HG03135 (cell line): ENCODE measurements around the gene ANKRD13B.

Source experiments
- ATAC-seq: cut with Tn5 transposase; IDR thresholded peaks from one replicate; pipeline ENCODE4 v1.9.1; 2021; ENCODE audit warnings: mild to moderate bottlenecking, moderate library complexity; ENCODE audit not compliant: unreplicated experiment

ANKRD13B gene

DNA sequence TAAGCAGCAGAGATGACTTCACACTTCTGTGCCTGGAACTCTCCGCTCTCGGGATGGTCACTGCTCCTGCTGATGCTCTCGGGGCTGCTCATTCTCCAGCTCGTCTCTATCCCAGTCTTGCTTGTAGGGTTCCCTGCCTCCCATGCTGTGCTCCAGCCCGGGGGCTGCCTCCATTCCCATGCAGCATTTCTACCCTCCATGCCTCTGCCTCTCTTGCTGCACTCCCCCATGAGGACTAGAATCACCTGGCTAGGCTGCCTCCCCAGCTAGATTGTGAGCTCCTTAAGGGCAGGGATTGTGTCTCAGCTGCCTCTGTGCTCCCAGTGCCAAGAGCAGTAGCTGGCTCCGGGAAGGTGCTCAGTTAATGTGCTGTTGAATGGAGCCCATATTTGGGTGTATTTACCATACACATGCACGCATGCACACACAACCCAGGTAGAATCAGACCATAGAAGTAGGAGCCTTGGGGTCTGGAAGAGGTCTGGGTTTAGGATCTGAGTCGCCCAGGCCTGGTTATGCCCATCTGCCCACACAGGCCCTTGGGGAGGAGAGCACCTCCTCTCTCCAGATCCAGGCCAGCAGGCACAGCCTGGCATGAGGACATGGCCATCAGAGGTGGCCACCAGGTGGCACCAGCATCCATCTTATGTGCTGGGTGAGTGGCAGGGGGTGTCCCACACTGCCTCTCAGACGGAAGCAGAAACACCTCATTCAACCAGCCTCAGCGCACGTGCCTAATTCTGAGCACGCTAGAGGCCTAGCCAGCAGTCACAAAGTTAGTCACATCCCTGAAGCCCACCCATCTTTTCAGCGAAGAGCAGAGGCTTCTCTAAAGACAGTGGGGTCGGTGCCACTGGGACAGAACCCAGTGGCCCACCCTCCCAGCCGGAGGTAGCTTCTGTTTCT lies 12.8 kb upstream of the ANKRD13B start:
- peak; percentile 78 for ATAC-seq

DNA sequence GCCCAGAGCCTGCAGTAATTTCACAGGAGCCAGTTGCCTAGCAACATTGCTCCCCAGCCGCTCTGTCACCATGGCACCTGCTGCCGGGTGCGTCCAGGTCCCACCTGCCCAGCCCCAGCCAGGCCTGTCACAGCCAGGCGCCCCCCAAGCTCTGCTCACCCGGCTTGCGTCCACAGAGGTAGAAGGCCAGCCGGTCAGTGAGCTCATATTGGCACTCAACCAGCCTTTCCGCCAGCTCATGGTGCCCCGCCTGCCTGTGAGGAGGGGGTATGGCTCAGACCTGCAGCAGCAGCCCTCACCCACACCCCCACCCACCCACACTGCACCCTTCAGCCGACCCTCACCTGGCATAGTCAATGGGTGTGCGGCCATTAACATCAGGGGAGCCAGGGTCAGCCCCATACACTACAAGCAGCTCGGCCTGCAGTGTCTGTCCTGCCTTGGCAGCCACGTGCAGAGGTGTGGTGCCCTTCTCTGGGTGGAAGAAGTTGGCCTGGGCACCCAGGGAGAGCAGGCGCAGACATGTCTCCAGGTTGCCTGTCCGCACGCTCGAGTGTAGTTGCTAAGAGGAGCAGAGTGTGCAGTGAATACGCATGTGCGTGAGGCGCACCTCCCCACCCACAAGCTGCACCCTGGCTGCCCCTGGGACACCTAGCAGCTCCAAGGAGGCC lies 11.2 kb upstream of the ANKRD13B start:
- ATAC-seq = no peak

DNA sequence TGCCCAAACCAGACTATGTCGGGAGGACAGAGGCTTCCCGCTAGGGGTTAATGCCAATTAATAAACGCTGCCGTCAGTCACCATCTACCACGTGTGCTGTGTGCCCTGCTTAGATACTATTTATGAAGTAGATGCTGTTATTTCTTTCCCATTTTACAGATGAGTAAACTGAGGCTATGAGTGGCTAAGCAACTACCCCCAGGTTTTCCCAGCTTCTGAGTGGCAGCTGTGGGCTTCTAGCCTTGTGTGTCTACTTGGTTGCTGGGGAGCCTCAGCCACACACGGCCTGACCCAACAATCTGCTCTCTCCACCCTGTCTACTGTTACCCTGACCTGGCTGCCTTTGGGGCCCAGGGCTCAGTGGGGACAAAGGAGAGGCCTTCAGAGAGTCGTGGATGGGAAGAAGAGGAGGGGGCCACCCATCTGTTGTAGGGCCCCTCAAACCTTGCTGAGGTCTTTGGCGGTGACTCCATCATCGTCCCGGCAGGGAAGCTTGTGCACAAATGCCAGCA lies 10.6 kb upstream of the ANKRD13B start:
- ATAC-seq = no peak

DNA sequence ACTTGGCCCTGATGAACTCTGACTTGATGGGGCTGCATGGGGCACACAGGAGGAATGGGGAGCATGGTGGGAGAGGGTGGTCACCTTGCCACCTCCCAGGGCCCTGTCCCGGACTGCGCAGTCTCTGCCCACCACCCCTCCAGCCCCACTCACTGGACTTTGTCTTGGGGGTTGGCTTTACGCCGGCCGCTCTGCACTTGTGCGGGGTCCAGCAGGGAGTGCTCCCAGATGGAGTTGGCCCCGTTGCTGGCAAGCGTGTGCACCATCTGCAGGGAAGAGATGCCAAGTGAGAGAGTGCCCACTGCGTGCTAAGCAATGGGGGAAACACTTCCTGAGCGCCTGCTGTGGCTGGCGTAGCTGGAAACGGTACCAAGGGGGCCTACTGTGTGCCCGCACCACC lies 10.2 kb upstream of the ANKRD13B start:
- no peak for ATAC-seq

DNA sequence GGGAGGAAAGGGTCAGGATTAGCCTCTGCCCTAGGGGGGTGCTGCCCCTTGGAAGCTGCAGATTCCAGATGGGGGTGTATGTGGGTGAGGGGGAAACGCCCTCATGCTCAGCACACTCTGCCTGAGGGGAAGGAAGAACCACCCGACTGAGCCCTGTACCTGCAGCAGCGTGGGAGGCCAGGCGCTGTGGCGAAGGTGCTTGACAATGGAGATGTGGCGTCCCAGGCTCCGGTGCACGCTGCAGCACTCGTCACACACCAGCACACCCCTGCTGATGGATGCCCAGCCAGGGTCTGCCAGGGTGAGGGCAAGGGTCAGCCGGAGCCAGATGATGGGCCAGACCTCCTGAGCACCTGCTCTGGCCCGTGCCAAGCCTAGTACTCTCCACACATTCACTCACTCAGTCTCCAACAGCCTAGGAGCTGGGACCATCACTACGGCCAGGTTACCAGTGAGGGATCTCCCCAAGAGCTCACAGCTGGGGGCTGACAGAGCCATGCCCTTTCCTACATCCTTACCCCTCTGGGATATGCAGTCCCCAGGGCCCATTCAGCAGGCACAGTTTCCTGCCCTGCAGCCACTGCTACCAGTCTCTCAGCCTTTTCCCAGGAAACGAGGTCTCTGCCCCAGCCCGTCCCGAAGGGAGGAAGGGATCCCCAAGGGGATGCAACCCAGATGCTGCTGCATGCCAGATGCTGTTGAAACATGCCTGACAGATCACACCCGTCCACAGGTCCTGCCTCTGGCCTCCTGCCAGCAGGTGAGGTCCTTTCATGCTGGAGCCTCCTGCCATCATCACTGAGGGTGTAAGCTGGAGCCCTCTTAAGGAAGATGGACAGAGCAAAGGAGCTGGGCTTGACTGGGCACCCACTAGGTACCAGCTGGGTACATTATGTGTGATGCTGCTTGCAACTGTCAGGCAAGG lies 9.3 kb upstream of the ANKRD13B start:
- ATAC-seq = no peak

DNA sequence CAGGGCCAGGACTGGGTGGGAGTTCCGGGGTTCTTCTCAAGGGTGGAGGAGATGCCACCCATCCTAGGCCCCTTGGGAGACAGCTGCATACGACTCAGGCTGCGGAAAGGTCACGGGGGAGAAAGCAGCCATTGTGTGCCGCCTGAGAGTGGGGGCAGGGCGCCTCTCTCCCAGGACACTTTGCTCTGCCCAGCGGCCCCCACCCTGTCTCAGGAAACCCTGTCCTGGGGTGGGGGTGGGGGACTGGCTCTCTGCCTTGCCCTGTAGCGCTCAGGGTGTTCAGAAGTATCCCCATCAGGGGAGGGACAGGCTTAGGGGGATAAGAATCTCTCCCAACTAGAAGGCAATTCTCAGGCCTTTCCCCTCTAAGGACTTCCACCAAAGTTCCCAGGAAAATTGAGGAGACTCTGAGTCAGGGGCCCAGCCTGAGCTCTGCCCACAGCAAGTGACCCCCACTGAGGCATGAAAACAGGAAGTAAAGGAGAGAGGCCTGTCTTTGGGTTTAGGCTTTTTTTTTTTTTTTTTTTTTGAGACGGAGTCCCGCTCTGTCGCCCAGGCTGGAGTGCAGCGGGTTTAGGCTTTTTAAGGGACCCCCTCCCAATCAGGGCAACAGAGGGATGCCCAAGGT lies 8.4 kb upstream of the ANKRD13B start:
- ATAC-seq = no peak

DNA sequence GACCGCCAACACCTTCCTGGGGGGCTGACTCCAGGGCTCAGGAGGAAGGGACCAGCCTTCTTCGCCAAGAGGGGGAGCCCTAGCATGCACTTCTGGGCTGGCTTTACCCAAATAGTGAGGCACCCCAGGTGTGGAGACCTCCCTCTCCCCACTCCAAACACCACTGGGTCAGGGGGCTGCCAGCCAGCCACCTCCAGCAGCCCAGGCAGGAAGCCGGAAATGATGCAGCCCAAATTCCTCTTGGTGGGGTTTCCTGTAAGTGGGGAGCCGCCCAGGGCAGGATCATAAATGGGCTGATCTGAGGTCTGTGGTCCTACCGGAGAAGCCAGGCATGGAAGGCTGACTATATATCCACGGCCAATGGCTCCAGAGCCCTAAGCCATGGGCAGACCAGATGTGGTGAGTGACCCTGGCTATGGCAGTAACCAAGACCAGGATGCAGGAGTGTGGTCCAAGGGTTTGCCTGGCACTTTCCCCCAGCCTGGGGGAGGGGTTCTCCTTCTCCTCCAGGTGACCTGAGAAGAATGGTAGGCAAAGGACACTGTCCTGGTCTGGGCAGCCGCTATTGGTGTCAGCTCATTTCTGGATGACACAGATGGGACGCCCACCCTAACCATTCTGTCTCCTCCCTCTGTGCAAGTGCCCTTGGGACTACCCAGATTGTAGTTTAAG lies 7.7 kb upstream of the ANKRD13B start:
- no peak for ATAC-seq

DNA sequence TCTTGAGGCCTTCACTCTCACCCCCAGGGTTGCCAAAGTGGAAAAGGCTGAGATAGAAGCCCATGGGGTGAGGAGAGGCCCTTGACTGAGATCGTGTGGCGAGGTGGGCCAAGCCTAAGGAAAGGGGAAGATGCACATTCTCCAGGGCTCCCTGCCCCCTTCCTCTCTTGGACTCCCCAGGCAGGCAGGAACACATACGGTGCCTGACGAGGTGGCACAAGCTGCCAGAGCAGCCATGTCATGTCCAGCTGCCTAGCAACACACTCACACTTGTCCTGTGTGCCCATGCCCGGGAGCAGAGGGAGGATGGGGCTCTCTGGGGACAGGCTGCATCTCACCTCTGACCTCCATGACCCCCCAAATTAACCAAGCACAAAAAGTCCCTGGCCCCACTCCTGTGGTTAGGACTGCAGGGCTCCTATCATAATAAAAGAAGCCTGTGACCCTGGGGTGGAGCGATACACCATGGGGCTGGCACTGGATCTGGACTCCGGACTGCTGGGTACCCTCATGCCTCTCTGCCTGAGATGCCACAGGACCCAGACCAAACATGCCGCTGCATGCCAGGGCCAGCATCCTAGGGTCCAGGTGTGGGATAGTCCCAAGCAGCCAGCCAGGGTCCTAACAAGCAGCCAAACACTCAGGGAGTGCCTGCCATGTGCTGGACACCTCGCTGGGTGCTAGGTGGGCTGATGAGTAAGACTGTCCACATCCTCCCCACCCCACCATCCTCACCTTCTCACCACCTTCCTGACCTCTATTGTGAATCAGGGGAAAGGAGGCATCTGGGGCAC lies 6.1 kb upstream of the ANKRD13B start:
- ATAC-seq = no peak

DNA sequence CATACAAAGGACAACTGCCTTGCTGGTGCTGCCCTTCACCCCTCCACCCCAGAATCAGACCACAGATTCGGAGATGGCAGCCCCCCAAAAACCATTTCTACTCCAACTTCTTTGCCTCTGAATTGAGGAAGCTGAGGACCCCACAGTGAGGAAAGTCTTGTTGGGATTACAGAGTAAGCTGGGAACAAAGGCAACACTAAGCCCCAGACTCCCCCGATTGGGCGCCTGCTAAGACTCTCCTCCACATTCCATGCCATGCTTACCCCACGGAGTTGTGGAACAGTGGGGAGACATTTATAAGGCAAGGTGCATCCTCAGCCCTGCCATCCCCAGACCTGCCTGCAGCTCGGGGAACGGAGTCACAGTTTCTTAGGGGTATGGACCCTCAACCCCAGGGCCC lies 5.3 kb upstream of the ANKRD13B start:
- ATAC-seq = no peak

DNA sequence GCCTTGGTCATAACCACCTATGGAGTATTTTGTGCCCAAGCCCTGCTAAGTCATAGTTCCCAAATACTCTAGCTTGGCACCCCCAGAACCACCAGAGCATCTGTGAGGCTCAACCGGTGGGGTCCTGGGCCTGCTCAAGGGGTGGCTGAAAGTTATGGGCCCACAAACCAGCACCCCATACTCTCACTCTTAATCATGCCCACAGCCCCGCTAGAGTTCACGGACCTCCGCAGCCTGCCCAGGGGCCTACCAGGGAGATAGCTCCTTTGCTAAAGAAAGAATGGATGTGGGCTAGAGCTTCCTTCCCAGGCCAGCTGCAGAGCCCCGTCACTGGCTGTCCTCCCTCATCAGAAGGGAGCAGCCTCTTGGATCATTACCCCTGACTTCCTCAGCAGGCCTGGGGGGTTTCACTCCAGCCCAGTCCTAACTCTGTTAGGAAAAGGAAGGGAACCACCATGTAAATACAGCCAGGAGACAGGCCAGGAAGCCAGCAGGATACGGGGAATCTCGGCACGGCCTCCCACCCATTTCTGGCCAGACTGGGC lies 4.8 kb upstream of the ANKRD13B start:
- ATAC-seq = no peak

DNA sequence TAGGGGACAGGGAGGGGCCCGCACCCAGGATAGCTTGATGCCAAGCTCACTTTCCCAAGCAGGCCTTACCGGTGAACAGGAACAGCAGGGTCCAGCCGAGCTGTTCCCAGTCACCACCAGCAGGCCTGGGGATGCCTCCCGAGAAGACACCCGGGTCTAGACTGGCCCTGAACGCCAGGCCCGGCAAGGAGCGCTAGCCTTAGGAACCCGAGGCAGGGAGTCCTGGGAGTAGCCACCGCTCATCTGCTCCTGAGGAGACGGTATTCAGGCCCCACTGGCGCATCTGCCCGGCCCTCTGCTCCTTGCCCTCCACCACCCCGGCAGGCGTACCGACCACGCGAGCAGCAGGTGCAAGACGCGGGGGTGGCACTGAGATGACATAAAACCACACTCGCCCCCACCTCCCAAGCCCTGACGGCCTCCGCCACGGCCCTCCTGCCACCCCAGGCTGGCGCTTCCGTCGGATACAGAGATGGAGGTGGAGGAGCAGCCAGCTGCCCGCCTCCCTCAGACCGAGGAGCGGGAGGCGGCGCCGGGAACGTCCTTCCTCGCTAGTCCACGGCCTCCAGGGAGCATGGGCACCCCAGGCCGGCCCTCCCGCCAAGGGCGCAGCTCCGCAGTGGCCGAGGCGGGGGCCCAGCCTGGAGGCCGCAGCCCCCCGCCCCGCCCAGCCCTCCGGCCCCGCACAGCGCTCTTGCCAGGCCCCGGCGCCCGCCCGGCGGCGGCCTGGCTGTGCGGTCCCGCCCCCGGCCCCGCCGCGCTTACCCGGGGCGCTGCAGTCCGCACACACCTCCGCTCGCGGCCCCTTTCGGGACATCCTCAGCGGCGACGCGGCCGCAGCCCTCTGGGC lies 4.1 kb upstream of the ANKRD13B start:
- ATAC-seq = peak; percentile 15

DNA sequence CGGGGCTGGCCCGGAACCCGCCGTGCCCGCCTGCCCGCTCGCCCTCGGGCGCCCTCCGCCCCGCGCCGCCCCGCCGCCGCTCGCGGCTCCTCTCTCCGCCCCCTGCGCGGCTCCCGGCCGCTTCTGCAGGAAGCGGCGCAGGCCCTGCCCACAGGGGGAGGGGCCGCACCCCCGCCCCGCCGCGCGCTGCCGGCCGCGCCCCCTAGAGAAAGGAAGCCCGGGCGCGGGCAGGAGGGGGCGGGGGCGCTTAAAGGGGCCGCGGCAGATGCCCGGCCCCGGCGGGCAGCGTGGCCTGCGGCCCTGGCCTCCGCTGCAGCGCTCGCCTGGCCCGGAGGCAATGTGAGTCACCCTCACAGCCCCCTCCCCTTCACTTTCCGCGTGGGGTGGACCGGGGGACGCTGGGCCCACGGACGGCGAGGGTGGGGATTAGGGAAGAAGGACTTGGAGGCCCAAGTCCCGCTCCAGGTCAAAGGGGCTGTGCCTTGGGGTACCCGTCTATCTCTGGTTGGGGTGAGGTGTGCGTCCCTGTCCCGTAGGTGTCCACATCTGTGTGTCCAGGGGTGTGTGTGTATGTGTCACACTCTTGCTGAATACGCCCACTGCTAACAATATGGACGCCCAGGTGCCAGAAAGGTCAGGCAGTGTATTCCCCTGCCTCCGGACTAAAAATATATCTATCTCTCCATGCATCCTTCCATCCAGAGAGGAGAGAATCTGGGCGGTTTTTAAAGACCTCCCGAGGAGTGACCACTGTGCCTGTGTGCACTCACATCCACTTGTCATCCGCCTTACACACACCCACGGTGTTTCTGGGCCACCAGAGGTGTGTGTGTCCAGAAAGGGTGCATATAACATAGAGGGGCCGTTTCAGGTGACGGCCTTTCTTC lies 3.2 kb upstream of the ANKRD13B start, which contains the start of gene GIT1:
Gene GIT1 (minus strand): TSS at position 125 of the 887 bp plus-strand sequence. CDS start 270 bp downstream, outside the sequence.
- ATAC-seq = peak; percentile 55

DNA sequence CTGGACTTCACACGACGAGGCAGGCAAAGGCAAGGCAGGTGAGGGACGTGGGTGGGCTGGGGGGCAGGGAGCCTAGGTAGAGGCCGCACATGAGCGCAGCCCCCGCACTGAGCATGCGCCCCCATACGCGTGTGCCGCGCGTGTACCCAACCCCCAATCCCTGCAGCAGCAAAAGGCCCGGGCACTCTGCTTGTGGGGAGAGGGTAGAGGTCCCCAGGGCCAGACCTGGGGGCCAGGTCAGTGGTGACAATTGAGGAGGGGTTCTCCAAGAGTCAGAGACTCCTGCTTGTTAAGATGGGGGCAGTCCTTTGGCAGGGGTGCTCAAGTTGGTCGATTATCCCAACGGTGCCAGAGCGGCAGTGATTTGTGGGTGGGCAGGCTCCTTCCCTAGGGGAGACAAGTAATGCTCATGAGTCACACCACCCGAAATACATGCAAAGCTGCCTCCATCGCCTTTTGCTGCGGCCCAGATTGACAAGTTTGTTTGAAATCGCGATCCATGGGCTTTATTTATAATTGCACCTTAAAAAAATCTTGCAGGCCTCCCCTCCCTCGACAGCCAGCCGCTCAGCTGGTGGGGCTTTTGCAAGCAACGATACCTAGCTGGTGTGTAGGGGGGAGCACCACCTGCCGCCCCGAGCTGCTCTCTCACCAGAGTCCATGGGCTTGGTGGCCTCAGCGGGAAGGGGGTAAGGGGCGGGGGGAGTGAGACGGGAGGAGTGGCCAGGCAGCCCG lies 2.4 kb upstream of the ANKRD13B start:
- ATAC-seq = no peak

DNA sequence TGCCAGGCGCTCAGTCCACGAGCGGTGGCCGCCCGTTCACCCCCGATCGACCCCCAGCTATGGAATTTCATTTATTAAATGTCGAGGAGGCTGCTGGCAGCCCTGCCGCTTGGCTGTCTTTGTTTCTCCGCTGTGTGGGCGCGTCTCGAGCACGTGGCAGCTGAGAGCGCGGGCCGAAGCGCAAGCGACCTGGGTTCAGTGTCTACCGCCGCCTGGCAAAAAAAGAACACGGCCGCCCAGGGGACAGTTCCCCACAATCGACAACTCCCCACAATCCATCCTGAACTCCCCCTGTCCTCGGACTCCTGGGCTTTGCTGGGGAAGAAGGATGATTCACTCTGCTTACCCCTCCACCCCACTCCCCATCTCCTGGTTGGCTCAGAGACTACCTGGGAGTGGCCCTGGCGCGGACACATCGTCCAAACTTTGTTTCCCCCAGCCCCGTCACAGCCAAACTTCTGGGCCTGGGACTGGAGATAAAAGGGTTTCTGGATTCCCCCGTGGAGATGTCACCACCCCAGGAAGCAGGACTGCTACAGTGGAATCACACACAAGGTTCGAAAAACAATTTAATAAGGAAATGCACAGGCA lies 1.7 kb upstream of the ANKRD13B start:
- ATAC-seq = no peak

DNA sequence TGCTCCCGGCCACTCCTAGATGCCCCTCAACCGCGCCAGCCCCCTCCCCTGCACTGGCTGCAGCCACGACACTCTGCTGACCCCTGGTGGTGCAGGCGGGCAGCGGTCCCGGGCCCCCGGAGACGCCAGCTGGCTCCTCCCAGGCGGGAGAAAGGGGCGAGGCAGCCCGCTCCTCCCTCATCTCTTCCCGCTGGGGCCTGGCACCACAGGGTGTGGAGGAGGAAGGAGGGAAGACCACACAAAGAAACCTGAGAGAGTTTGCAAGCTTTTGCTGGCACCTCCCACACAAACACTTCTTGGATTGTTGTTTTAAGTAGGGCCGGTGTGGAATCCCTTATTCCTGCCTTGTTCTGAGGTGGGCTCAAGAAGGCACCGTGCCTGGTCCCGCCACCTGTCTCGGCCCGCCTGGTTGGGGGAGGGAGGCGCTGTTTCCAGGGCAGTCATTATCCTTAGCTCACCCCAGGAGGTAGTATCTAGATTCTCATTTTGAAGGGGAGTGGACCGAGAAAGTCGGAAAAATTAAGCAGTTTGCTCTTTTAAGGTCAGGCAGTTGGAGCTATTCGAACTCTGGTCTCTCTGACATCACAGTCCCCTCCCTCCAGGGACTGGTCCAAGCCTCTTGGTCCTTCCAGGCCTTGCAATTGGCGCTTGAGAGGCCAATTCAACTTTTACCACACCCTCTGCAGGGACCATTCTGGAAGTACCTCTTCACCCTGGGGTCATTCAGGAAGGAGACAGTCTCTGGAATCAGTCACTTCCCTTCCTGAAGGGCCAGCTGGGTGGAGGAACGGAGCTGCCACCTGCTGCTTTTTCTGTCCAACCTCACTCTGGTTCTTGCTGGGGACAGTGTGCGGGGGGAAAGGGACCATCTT lies 959 bp upstream of the ANKRD13B start:
- ATAC-seq = no peak
